Amniotic epithelial cell (primary cell): ENCODE measurements around the gene ENTREP3.

Experiments
- DNase-seq: peaks from one replicate; pipeline ENCODE4 v3.0.0-alpha.2; 2010; ENCODE audit warnings: low read depth

ENTREP3 gene

DNA sequence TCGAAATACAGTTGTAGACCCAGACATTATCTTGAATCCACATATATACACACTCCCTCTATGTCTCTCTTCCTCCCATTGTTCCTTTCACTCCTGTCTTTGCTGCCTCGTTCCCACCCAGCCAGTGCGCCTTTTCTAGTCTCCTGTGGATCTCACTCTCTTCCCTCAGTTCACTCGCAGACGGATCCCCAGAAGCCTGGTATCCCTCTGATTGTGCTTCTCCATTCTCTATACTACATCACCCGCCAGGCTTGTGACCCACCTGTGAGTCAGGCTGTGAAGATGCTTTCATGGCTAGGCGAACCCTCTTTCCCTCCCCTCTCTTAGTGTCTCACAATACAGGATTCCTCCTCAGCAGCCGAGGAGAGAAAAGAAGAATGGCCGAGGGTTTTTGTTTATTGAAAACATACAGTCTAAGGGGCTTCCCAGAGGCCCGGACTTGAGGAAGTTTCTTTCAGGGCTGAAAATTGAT, 23.4 kb upstream of the ENTREP3 start:
- DNase-seq = no peak

DNA sequence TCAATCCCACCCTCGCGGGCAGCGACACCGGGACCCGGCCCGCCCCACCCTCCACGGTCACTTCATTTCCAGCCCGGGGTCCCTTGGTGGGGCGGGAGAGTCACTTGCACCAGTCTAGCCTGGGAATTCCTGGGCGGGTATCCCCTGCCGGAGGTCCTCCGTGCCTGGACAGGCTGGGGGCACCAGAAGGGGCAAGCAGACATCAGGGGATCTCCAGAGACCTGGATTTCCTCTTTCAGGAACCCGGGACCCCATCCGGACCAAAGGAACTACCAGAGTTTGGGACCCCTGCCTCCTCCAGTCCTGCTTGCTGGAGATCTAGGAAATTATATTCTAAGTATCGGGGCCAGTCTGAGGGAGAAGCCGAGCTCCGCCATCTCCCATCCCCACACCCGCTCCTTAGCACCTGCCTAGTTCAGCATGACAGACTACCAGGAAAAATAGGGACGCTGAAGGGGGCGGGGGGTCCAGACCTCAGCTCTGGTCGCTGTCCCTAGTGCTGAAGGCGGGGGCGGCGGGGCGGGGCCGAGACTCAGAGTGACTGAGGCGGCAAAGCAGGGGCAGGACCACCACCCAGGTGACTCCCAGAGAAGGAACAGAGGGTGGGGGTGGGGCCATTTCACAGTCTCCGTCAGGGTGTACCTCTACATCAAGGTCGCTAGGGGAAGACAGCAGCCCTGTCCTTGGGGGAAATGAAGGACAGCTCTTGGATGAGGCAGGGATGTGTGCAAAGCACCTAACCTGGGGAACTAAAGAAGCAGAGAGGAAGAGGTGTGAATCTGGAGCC, 22.8 kb upstream of the ENTREP3 start:
- DNase-seq = no peak

DNA sequence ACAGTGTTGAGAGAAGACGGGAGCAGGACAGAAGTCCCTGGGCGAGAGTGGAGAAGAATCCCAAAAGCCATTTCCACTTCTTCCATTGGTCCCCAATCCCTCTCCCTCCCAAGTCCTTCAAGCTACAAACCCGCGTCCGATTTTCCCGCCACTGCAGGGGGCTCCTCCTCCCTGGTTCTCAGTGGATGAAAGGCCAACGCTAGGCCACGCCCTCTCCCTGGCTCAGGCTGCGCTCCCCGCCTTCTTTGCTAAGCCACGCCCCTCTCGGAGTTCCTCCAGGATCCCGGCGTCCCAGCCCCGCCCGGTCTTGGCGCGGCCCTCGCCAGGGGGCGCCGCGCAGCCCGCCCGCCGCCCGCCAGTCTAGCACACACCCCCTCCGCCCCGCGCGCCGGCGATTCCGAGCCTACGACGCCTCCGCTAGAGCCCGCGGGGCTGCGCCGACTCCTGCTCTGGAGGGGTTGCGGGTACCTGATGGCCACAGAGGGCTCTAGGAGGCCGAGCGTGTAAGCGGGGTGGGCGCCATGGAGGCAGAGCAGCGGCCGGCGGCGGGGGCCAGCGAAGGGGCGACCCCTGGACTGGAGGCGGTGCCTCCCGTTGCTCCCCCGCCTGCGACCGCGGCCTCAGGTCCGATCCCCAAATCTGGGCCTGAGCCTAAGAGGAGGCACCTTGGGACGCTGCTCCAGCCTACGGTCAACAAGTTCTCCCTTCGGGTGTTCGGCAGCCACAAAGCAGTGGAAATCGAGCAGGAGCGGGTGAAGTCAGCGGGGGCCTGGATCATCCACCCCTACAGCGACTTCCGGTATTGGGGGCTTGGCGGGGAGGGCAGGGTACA, 22.0 kb upstream of the ENTREP3 start, which contains the start of gene HCN3:
Gene HCN3, plus strand, starts transcription at position 394 of the 832 bp plus-strand sequence. Its CDS starts 128 bp downstream, at position 522.
- peak; percentile 90 for DNase-seq

DNA sequence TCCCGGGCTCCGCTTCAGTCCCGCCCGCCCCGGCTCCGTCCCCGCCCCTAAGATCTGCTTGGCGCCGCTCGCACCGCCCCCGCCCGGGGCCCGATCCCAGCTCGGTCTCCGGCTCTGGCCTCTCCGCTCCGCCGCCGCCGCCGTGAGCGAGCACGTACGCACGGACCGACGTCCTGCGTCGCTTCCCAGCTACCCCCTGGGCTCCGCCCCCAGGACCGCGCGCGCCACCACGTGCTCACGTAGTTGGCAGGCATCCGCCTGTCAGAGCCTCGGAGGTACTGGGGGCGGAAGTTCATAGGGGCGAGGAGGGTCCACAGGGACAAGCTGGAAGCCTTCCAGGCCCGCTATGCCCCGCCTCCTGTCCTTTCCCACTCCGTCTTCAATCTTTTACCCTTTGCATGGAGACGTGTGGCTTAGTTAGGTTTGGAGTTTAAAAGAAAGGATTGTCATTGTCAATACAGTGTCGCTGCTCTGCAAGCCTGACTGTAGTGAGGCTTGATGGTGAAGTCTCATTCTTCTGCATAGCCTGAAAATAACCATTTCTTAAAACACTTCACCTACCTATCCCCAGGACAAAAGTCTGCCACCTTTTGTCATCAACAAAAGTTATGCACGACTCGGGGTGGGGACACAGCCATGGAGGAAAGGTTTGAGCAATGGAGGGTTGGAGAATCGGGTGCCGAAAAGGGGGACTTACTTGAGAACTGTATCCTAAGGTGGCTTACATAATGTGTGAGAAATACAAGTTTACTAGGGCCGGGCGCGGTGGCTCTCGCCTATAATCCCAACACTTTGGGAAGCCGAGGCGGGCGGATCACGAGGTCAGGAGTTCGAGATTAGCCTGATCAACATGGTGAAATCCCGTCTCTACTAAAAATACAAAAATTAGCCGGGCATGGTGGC, 18.3 kb upstream of the ENTREP3 start, which contains the start of gene CLK2:
Gene CLK2, minus strand, starts transcription at position 162 of the 903 bp plus-strand sequence. CDS start 2,527 bp downstream, outside the sequence.
- DNase-seq = peak; percentile 89

DNA sequence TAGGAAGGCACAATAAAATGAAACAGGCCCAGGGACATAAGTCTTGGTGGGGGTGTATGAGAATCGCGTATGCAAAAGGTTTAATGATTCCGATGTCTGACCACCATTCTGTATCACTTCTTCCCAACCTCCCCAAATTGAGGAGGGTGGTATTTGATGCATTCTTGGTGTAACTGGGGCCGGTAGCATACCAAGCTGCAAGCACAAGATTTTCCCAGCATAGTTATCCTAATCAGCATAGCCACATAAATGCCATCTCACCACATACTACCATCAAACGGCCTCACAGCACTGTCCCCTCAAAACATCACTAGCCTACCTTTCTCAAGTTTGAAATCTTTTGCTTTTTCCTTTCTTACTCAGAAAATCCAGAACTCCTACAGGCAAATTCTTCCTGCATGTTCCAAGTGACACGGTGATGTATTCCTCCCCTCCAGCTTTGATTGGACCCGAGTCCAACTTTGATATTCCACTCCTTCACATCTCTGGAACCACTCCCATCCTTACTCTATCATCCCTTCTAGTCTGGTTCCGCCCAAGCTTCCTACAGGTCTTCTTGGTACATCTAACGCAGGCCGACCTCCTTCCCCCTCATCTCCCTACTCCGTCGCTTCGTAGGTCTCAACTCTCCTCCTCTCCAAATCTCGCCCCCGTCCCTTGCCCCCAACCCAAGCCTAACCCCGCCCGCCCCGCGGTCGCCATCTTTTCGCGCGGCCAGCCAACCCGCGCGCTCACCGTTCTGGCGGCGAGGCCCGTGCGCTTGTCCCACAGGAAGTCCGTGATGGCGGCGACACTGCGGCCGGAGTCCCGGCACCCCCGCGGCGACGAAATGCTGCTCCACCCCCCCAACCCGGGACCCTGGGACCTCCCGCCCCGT, 17.4 kb upstream of the ENTREP3 start:
- peak; percentile 75 for DNase-seq

DNA sequence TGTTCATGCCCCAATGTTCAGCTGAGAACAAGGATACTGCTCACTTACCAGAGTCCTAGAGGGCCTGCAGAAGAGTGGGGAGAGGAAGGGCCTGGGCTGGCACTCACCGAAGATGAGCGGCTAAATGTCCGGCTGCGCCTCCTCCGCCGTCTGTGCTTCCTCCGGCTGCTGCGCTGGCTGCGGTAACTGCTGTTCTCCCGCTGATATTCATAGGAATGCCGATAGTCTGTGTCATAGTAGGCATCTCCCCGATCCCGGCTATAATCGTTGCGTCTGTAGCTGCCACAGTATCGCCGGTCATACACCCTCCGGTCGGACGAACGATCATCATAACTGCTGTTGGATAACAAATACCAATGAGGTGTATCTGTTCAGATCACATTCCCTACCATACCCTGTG, 14.1 kb upstream of the ENTREP3 start:
- DNase-seq = no peak

DNA sequence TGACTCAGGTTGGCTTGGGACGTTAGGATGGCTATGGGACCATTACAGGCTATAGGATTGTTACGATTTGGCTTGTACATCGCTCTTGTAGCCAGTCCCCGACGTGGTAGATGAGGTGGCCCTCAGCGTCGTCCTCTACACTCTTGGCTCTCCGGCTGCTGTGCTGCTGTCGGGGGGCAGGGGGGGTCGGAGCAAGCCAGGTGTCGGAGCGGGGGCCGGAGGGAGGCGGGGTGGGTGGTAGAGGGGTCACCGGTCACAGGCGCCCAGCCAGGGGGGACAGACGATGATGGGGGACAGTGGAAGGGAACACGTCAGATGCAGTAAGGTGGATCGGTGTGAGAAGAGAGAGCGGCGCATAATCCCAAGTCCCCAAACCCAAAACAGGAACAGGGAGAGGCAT, 13.3 kb upstream of the ENTREP3 start:
- DNase-seq = no peak

DNA sequence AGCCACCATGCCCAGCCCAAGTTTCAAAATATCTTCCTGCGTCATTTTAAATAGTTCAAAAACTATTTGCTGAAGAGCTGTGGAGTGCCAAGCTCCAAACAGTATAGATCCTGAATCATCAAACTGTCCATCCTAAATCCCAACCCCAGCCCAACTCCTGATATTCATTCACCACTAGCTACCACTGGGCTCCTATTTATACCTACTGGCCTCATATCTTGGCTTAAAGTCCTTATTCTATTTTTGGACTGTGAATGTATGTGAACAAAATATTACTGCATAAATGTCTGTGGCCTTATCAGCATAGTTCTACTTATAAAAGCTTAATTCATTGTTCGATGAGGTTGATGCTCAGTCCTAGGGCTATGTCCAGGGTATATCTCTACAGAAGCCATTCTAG, 12.1 kb upstream of the ENTREP3 start:
- no peak for DNase-seq

DNA sequence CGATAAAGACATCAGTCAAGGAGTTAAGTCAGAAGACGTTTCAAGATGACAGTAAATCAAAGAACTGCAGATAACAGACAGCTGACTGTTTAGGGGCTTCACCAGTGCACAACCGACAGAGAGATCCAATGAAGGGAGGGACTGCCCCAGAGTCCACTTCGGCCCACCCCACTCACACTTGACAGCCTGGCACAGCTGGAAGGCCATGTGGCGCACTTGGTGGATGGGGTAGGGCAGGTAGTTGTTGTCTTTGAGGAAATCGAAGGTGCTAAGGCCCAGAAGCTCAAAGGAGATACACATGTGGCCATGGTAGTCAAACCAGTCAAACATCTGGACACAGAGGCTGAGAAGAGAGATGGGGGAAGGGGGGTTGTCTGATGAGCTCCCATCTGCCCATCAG, 11.3 kb upstream of the ENTREP3 start:
- DNase-seq = no peak

DNA sequence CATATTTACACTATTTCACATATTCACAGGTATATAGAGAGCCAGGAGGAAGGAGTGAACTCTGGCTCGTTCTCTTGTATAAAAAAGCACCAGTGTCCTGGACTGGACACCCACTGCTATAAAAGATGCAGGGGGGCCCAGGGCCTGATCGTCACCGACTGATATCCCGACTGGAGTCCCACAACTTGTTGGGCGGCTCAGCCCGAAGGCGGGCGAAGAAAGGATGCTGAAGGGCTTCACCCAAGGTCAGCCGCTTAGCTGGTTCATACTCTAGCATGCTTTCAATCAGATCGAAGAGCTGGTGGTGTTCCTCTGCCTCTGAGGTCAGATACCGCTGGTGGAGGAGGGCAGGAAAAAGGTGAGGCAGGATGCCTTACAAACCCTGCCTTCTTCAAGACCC, 7.8 kb upstream of the ENTREP3 start:
- DNase-seq = no peak

DNA sequence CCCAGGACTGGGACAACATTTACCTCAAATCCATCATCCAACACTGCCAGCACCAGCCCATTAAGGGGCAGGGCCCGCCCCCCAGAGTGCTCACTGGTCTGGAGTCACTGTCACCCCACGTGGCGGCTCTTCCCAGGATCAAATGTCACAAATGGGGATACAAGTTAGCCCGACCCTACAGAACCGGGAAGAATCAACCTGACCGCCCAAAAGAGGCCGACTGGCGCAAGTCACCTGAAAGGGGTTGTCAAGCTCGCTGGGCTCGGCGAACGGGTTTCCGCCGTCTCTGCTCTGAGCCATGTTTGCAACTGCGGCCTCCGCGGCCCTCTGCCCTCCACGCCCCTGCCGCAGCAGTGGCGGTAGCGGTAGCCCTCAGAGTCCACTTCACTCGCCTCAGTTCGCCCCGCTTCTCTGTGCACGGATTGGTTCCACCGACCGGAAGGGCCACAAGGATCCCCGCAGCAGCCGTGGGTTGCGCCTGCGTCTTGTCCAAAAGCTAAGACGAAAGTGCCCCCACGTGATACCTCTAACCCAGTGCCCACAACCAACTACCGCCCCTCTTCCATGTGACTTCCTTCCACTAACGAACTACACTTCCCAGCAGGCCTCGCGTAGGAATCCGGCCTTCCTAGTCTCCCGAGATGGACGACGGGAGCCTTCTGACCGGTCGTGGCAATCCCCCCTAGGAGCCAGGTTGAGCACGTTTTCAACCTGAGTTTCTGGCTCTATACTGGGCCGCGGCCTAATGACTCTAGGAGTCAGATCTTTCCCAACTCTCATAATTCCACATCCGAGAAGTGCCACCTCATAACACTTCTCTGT, 6.8 kb upstream of the ENTREP3 start, which contains the start of gene SCAMP3:
Gene SCAMP3, minus strand, starts transcription at position 509 of the 822 bp plus-strand sequence. Its CDS starts 209 bp downstream, at position 300.
- DNase-seq = peak; percentile 99

DNA sequence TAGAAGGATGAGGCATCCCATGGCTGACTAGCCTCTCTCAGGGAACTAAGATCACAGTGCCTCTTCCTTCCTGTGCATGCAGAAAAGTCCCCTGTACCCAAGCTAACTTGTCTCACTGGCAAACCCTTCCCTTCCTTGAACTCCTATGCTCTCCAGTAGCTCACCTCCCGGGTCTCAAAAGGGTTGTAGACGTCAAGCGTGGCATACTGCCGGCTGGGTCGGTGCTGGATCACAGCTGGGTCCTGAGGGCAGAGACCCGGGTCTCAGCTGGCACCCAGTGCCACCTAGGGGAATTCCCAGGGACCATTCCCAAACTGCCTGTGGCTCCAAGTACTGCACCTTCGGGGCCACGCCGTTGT, 6.2 kb upstream of the ENTREP3 start:
- no peak for DNase-seq

DNA sequence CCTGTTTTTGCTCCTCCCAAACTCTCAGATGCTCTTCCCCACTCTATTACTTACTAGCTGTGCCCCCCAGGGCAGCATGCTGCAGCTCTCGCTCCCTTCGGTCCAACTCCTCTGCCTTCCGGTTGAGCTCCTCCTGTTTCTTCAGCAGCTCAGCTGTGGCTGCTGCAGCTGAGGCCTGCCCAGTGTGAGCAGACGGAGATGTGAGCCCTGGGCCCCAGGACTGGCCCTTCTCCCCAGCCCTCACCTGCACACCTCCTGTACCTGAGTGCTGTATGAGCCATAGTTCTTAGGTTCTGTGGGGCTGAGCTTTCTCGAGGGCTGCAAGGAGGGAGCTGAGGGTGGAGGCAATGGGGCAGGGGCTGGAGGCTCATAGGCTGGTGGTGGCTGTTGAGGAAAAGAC, 5.0 kb upstream of the ENTREP3 start:
- no peak for DNase-seq

DNA sequence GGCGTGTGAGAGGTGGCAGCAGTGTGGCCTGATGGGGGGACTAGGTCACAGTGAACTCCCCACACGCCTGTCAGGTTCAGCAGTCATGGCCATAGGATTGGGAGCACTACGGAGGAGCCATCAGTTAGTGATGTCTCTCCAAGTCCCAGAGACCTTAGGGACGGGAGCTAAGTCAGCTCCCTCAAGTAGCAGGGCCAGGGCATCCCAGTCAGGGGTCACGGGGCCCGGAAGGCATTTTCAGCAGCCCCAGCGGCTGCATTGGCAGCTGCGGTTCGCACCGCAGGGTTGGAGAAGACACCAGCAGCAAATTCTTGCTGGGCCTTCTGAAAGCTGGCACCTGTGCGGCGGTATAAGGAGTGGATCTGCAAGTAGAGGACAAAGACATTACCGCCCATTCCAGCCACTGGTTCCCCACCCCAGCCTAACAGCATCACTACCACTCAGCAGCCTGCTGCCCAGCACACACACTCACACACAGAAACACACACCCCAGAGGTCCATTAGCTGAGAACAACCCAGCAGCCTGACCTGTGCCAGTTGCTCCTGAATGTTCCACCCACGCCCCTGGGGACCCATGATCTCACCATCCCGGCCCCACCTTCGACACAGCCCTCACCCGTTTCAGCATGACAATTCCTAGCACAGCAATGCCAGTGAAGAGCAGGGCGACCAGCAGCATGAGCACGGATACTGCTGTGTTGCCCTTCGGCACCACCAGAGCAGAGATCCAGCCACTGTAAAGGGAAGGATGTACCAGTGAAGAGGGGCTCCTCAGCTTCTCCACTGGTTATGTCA, 972 bp upstream of the ENTREP3 start:
- no peak for DNase-seq

DNA sequence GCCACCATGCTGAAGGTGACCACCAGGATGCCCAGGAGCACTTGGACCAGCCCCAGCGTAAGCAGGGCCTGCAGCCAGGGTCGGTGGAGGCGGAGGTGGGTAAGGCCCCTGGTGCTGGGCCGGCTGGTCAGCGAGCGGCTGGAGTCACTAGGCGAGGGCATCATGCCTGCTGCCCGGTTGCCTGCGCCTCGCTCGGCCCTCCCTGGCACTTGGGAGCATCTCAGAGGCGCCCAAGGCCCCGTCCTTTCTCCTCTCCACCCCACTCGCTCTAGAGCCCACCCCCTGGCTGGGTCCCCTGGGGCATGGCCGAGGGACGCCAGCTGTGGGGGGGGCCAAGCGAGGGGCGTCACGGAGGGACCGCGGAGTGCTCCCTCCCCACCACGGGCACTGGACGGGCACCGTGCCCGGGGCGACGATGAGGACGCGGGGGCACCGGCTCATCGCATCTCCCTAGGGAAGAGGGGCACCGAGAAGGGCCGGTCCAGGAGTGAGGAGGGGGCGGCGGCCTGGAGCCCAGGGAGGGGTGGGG, 505 bp downstream of the ENTREP3 start:
- DNase-seq = no peak

DNA sequence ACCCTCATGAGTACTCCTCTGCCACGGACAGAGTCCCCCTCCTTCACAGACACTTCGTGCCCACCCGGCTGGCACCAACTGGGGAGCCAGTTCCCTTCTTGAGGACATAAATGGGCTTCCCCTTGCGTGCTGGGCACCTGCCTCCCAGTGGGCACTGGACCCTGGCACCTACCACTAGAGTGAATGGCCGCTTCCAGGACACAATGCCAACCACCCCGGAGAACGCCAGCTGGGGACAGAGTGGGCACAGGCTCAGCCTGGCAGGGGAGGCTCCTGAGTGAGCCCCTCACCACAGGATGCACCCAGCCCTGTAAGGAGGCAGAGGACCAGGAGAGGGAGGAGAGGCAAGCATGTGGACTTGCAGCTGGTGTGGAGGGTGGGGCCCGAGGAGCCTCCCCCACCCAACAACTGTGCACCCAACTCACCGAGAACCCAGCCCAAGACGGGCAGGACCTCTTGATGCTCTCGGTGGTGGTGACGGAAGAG, 1.0 kb downstream of the ENTREP3 start:
- DNase-seq = no peak

DNA sequence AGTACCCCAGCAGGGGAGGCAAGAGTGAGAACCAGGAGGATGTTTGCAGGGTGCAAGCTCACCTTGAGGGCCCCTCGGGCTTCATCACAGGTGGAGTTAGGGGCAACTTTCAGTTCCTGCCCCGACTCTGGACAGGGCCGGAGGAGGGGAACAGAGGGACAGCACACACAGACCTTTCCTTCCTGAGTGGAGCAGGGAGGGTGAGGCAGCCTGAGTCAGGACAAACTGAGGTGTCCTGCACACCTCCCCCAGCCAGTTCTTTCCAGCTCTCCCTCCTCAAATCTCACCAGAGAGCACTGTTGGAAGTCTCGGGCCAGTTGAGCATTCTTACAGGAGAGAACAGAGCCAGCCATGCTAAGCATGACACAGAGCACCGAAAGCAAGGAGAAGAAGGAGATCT, 1.5 kb downstream of the ENTREP3 start:
- DNase-seq = no peak

DNA sequence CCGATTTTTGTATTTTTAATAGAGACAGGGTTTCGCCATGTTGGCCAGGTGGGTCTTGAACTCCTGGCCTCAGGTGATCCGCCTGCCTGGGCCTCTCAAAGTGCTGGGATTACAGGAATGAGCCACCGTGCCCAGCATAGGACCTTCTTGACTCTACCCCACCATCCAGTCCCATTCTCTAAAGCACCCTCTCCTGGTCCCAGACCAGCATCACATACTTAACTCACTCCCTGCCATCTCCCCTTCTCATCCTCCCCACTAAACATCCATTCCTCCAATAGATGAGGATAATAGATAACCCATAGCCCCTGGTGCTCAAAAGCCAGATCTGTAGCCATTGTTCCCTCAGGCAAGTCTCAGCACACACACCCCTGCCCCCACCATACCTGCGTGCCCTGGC, 2.1 kb downstream of the ENTREP3 start:
- DNase-seq = no peak

DNA sequence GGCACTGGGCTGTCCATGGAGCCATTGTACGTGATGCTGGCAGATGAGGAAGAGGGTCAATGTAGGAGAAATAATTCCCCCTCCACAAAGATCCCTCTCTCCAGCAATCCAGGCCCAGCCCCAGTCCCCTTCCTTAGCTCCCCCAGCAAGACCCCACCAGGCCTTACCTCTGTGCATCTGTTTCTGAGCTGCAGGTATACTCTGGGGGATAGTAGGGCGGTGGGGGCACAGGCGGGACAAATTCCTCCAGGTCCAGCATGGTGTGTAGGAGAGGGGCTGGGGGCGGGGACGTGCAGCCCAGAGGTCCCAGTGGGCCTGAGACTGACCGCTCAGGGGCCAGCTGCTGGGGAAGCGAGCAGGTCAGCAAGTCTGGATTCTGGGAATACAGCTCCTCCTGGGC, 3.7 kb downstream of the ENTREP3 start:
- DNase-seq = no peak
